MCF 10A (cell line): ENCODE results near the gene NAT16. TPM values are rescaled to one million over a fixed set of nuclear protein-coding genes. Genes with fewer than 3 reads are reported as not detected.

Experiments
- BruUV-seq: library from RNA; stranded (reverse); fragments of 400-500 nt; replicated peaks from 2 replicates; lab custom pipeline; 2021; lab: Mats Ljungman, UMichigan
- CTCF ChIA-PET: fragments of 300-600 bp; sonication (Branson Sonifier 250); formaldehyde crosslinking; extraction: SDS; loops from one replicate; lab custom pipeline; 2021; ENCODE audit warnings: antibody characterized with exemption, inconsistent platforms; lab: Yijun Ruan, JAX
- POLR2A ChIA-PET: fragments of 300-600, 350-650 bp; sonication (Branson Sonifier 250); formaldehyde crosslinking; extraction: SDS; loops from one replicate; lab custom pipeline; 2020; ENCODE audit warnings: antibody characterized with exemption, inconsistent platforms; lab: Yijun Ruan, JAX
- DNase-seq: peaks from one replicate; pipeline ENCODE4 v3.0.0-alpha.2; 2018; ENCODE audit not compliant: unreplicated experiment
- H3K27ac Mint-ChIP-seq: one replicate; pipeline ENCODE4 v1.8.0; 2022; ENCODE audit warnings: mild to moderate bottlenecking, low read depth, mixed read lengths; ENCODE audit not compliant: unreplicated experiment
- H3K27me3 Mint-ChIP-seq: one replicate; pipeline ENCODE4 v1.8.0; 2022; ENCODE audit warnings: mixed read lengths; ENCODE audit not compliant: insufficient read depth, unreplicated experiment
- H3K36me3 Mint-ChIP-seq: one replicate; pipeline ENCODE4 v1.8.0; 2022; ENCODE audit warnings: mild to moderate bottlenecking, moderate library complexity, mixed read lengths; ENCODE audit not compliant: insufficient read depth, unreplicated experiment
- H3K4me1 Mint-ChIP-seq: one replicate; pipeline ENCODE4 v1.8.0; 2022; ENCODE audit warnings: mixed read lengths; ENCODE audit not compliant: insufficient read depth, unreplicated experiment
- H3K4me3 Mint-ChIP-seq: one replicate; pipeline ENCODE4 v1.8.0; 2022; ENCODE audit warnings: mild to moderate bottlenecking, moderate library complexity, mixed read lengths; ENCODE audit not compliant: unreplicated experiment
- H3K9me3 Mint-ChIP-seq: one replicate; pipeline ENCODE4 v1.8.0; 2022; ENCODE audit warnings: mixed read lengths; ENCODE audit not compliant: unreplicated experiment
- intact Hi-C: fragments of 100-400 bp; cut with micrococcal nuclease; formaldehyde crosslinking; loops from 2 replicates; pipeline ENCODE4 v1.14.1; 2022
- total RNA-seq: library from RNA; stranded (reverse); gene quantifications from 2 replicates; pipeline ENCODE4 v1.2.3, GENCODE V29; 2022
- TF ChIP-seq, protein P1 (sequence below): fragments of 200-600 bp; IDR thresholded peaks from one replicate; pipeline ENCODE4 v1.8.0; 2022; ENCODE audit warnings: antibody characterized with exemption, mild to moderate bottlenecking; ENCODE audit not compliant: unreplicated experiment

Gene NAT16
- total RNA-seq, 1 experiment from 2014 or later: not detected

DNA sequence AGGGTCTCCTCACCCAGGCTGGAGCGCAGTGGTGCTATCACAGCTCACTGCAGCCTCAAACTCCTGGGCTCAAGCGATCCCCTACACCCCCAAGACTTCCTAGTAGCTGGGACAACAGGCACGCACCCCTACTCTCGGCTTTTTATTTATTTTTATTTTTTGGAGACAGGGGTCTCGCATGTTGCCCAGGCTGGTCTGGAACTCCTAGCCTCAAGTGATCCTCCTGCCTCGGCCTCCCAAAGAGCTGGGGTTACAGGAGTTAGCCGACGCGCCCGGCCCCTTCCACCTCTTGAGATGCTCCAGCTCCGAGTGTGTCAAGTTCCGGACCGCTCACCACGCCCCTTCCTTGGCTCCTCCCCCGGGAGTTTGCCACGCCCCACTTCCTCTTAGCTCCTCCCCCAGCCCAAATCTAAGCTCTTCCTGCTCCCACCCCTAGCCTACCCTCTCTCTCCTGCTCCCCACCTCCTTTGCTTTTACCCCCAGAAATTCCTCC is 6.3 kb downstream of the NAT16 start:
- Mint-ChIP-seq H3K9me3 (no peaks in the 10 kb centered on the region), H3K27me3 (peaks cover 69% of the 10 kb centered on the region), H3K4me3 (peak overlapping the region; percentile 61), H3K36me3 (no peaks in the 10 kb centered on the region), H3K27ac (no peak overlapping the region), H3K4me1 (peaks cover 21% of the 10 kb centered on the region)
- no TSS peak for BruUV-seq
- DNase-seq: peak; percentile 68
- TF ChIP-seq, protein P1, sequence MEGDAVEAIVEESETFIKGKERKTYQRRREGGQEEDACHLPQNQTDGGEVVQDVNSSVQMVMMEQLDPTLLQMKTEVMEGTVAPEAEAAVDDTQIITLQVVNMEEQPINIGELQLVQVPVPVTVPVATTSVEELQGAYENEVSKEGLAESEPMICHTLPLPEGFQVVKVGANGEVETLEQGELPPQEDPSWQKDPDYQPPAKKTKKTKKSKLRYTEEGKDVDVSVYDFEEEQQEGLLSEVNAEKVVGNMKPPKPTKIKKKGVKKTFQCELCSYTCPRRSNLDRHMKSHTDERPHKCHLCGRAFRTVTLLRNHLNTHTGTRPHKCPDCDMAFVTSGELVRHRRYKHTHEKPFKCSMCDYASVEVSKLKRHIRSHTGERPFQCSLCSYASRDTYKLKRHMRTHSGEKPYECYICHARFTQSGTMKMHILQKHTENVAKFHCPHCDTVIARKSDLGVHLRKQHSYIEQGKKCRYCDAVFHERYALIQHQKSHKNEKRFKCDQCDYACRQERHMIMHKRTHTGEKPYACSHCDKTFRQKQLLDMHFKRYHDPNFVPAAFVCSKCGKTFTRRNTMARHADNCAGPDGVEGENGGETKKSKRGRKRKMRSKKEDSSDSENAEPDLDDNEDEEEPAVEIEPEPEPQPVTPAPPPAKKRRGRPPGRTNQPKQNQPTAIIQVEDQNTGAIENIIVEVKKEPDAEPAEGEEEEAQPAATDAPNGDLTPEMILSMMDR: no peak
- ChIA-PET POLR2A (interaction anchor here (0.6 to 1.9 kb wide), 6 partner anchors 9 to 79 kb away, joined by 3 to 7 read pairs (median 3); partner anchors contain the start of genes PLOD3, VGF and ZNHIT1), CTCF (interaction anchor here (0.5 to 1.9 kb wide), 6 partner anchors 11 to 879 kb away, joined by 3 to 16 read pairs (median 4); partner anchors contain the start of gene FIS1)
- intact Hi-C loops: no loop called here

- intact Hi-C loops: no loop called here
- peak; percentile 87 for DNase-seq
- H3K9me3 Mint-ChIP-seq: no peaks in the 10 kb centered on the region
- ChIA-PET CTCF (interaction anchor here (0.6 to 1.9 kb wide), 5 partner anchors 12 to 878 kb away, joined by 3 to 16 read pairs (median 4); partner anchors contain the start of gene FIS1), POLR2A (interaction anchor here (0.6 to 1.9 kb wide), 5 partner anchors 8 to 44 kb away, joined by 3 to 7 read pairs (median 3); partner anchors contain the start of genes PLOD3, VGF and ZNHIT1)
- peaks cover 73% of the 10 kb centered on the region for H3K27me3 Mint-ChIP-seq
- TF ChIP-seq, protein P1: no peak
- no peaks in the 10 kb centered on the region for H3K36me3 Mint-ChIP-seq
- no TSS peak for BruUV-seq
- no peak overlapping the region for H3K27ac Mint-ChIP-seq
- peaks cover 27% of the 10 kb centered on the region for H3K4me1 Mint-ChIP-seq
- H3K4me3 Mint-ChIP-seq: peak overlapping the region; percentile 61
These were observed 7.0 kb downstream of the NAT16 start for GRCh38 chr7:101172854-101173751.

GRCh38 chr7:101172005-101172853 is 7.9 kb downstream of the NAT16 start:
- no peaks in the 10 kb centered on the region for H3K36me3 Mint-ChIP-seq
- intact Hi-C loops: no loop called here
- POLR2A ChIA-PET: interaction anchor here (1.2 kb wide), 1 partner anchor 46 kb away, joined by 5 read pairs; the partner anchor contains the start of genes PLOD3 and ZNHIT1
- no peak for DNase-seq
- no peak overlapping the region for H3K27ac Mint-ChIP-seq
- H3K9me3 Mint-ChIP-seq: no peaks in the 10 kb centered on the region
- TF ChIP-seq, protein P1: no peak
- peaks cover 81% of the 10 kb centered on the region for H3K27me3 Mint-ChIP-seq
- CTCF ChIA-PET: interaction anchor here (0.6 to 2.8 kb wide), 9 partner anchors 10 to 113 kb away, joined by 3 to 31 read pairs (median 5); no protein-coding TSS in a partner anchor
- no TSS peak for BruUV-seq
- H3K4me1 Mint-ChIP-seq: peaks cover 35% of the 10 kb centered on the region
- H3K4me3 Mint-ChIP-seq: peak overlapping the region; percentile 61
